Measurements from ENCODE around the gene COMMD9.

Gene COMMD9

GRCh38 chr11:36251823-36252222 is 37.4 kb downstream of the COMMD9 start:
- no peak for DNase-seq

- no peak for DNase-seq
Observed at GRCh38 chr11:36249246-36249645, 40.0 kb downstream of the COMMD9 start.

GRCh38 chr11:36248436-36248835 is 40.8 kb downstream of the COMMD9 start:
- DNase-seq = no peak

GRCh38 chr11:36247493-36247892 is 41.7 kb downstream of the COMMD9 start:
- DNase-seq = no peak

- no peak for DNase-seq
Observed at GRCh38 chr11:36243641-36244040, 45.6 kb downstream of the COMMD9 start.

GRCh38 chr11:36241497-36241896 is 47.7 kb downstream of the COMMD9 start:
- no peak for DNase-seq

- DNase-seq = no peak
Observed at GRCh38 chr11:36240801-36241200, 48.4 kb downstream of the COMMD9 start.

- DNase-seq = no peak
Observed at GRCh38 chr11:36240173-36240572, 49.1 kb downstream of the COMMD9 start.

GRCh38 chr11:36239636-36240035 is 49.6 kb downstream of the COMMD9 start:
- no peak for DNase-seq

- no peak for DNase-seq
Observed at GRCh38 chr11:36238881-36239280, 50.3 kb downstream of the COMMD9 start.

GRCh38 chr11:36238036-36238631 is 51.1 kb downstream of the COMMD9 start:
- no peak for DNase-seq

- no peak for DNase-seq
Observed at GRCh38 chr11:36237391-36237790, 51.8 kb downstream of the COMMD9 start.

GRCh38 chr11:36235750-36236149 is 53.5 kb downstream of the COMMD9 start:
- no peak for DNase-seq

GRCh38 chr11:36234825-36235224 is 54.4 kb downstream of the COMMD9 start:
- DNase-seq = no peak

GRCh38 chr11:36233204-36233603 is 56.0 kb downstream of the COMMD9 start:
- no peak for DNase-seq

- no peak for DNase-seq
Observed at GRCh38 chr11:36230779-36231699, 58.2 kb downstream of the COMMD9 start.

GRCh38 chr11:36229091-36229705 is 60.0 kb downstream of the COMMD9 start:
- DNase-seq = no peak

- DNase-seq = no peak
Observed at GRCh38 chr11:36228689-36229088, 60.5 kb downstream of the COMMD9 start.

- DNase-seq = no peak
Observed at GRCh38 chr11:36227044-36227443, 62.2 kb downstream of the COMMD9 start.

GRCh38 chr11:36224209-36224882 is 64.9 kb downstream of the COMMD9 start:
- no peak for DNase-seq

- no peak for DNase-seq
Observed at GRCh38 chr11:36222831-36223635, 66.2 kb downstream of the COMMD9 start.
